Left ventricle myocardium superior (tissue), 1 donor: ENCODE results near the gene BCAS3. TPM values are rescaled to one million over a fixed set of nuclear protein-coding genes. Genes with fewer than 3 reads are reported as not detected.

Source experiments
- ATAC-seq: fragments of 200-7000 bp; cut with Tn5 transposase; one replicate; pipeline ENCODE4 v1.9.1; 2020; ENCODE audit warnings: mild to moderate bottlenecking, moderate library complexity
- DNase-seq: peaks from one replicate; pipeline ENCODE4 v3.0.0-alpha.2; 2020
- intact Hi-C: fragments of 100-400 bp; cut with micrococcal nuclease; formaldehyde crosslinking; loops from one replicate; pipeline ENCODE4 v1.11.0; 2022
- total RNA-seq: library from RNA; stranded (reverse); fragmentation: NEBNext Ultra II Directional; extraction: Animal tissue kit (Norgen Biotek cat#: 25700); gene quantifications from one replicate; pipeline ENCODE4 v1.2.1, GENCODE V29; 2021
- donor health status: DM: no; HTN: yes; CAD: no; lungs with severe emphysema.

Gene BCAS3
- total RNA-seq, 1 donor from 2014 or later = 15.9 TPM

- ATAC-seq (peak; percentile 57), DNase-seq (no peak)
- intact Hi-C loops = no loop called here
Observed at GRCh38 chr17:61322325-61323002, 644.8 kb downstream of the BCAS3 start.

GRCh38 chr17:61323003-61323908 lies 645.6 kb downstream of the BCAS3 start:
- intact Hi-C loops = no loop called here
- ATAC-seq (peak; percentile 70), DNase-seq (peak; percentile 38)

- ATAC-seq (peak; percentile 64), DNase-seq (no peak)
- intact Hi-C loops = no loop called here
Observed at GRCh38 chr17:61323909-61324868, 646.5 kb downstream of the BCAS3 start.

- no peak for DNase-seq
- ATAC-seq = no peak
Observed at GRCh38 chr17:61324950-61325349, 647.3 kb downstream of the BCAS3 start.

GRCh38 chr17:61325382-61326073 lies 647.9 kb downstream of the BCAS3 start:
- ATAC-seq = peak; percentile 23
- no peak for DNase-seq
- intact Hi-C loops = no loop called here

More at GRCh38 chr17:61324950-61325349, 647.3 kb downstream of the BCAS3 start:
- intact Hi-C loops = no loop called here

- ATAC-seq (no peak), DNase-seq (no peak)
- intact Hi-C loops = no loop called here
Observed at GRCh38 chr17:61326330-61326729, 648.7 kb downstream of the BCAS3 start.

- intact Hi-C loops = no loop called here
- DNase-seq (no peak), ATAC-seq (no peak)
Observed at GRCh38 chr17:61328351-61328750, 650.7 kb downstream of the BCAS3 start.

GRCh38 chr17:61330174-61331150 lies 652.8 kb downstream of the BCAS3 start:
- peak; percentile 17 for ATAC-seq
- DNase-seq = no peak
- intact Hi-C loops = no loop called here

GRCh38 chr17:61331178-61331577 lies 653.5 kb downstream of the BCAS3 start:
- peak; percentile 48 for ATAC-seq
- peak; percentile 56 for DNase-seq
- intact Hi-C loops = no loop called here

GRCh38 chr17:61331886-61332285 lies 654.2 kb downstream of the BCAS3 start:
- intact Hi-C loops = no loop called here
- DNase-seq (no peak), ATAC-seq (no peak)

GRCh38 chr17:61333136-61333535 lies 655.5 kb downstream of the BCAS3 start:
- intact Hi-C loops = no loop called here
- ATAC-seq = no peak
- no peak for DNase-seq

GRCh38 chr17:61334673-61335072 lies 657.0 kb downstream of the BCAS3 start:
- DNase-seq (no peak), ATAC-seq (no peak)
- intact Hi-C loops = no loop called here

GRCh38 chr17:61335105-61335844 lies 657.6 kb downstream of the BCAS3 start:
- no peak for ATAC-seq
- intact Hi-C loops = no loop called here
- no peak for DNase-seq

- ATAC-seq (peak; percentile 60), DNase-seq (no peak)
Observed at GRCh38 chr17:61335845-61336655, 658.4 kb downstream of the BCAS3 start.

GRCh38 chr17:61337290-61337689 lies 659.6 kb downstream of the BCAS3 start:
- intact Hi-C loops = no loop called here
- ATAC-seq (no peak), DNase-seq (no peak)

More at GRCh38 chr17:61335845-61336655, 658.4 kb downstream of the BCAS3 start:
- intact Hi-C loops = no loop called here
